ENCODE results near the gene DNAH7.

DNA sequence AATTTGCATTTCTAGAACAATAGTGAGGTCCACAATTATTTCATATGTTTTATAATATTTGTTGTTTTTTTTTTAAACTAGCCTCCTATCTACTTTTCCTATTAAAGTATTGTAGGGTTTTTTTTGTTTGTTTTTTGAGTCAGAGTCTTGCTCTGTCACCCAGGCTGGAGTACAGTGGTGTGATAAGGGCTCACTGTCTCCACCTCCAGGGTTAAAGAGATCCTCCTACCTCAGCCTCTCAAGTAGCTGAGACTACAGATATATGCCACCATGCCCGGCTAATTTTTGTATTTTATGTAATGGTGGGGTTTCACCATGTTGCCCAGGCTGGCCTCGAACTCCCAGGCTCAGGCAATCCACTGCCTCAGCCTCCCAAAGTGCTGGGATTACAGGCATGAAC is 289.1 kb downstream of the DNAH7 start:
- TF ChIP-seq, protein P1, sequence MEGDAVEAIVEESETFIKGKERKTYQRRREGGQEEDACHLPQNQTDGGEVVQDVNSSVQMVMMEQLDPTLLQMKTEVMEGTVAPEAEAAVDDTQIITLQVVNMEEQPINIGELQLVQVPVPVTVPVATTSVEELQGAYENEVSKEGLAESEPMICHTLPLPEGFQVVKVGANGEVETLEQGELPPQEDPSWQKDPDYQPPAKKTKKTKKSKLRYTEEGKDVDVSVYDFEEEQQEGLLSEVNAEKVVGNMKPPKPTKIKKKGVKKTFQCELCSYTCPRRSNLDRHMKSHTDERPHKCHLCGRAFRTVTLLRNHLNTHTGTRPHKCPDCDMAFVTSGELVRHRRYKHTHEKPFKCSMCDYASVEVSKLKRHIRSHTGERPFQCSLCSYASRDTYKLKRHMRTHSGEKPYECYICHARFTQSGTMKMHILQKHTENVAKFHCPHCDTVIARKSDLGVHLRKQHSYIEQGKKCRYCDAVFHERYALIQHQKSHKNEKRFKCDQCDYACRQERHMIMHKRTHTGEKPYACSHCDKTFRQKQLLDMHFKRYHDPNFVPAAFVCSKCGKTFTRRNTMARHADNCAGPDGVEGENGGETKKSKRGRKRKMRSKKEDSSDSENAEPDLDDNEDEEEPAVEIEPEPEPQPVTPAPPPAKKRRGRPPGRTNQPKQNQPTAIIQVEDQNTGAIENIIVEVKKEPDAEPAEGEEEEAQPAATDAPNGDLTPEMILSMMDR (IDR thresholded peaks at IDR 0.05): no peak
- TF ChIP-seq EP300 (IDR thresholded peaks at IDR 0.05) (no peak), POLR2AphosphoS5 (IDR thresholded peaks at IDR 0.05) (no peak), POLR2A (IDR thresholded peaks at IDR 0.05) (no peak)
